Measurements from ENCODE around the gene ANKMY2.
"Not testable (repeated sequence)": the region's sequence is repeated elsewhere in the genome, so short reads cannot be mapped to it uniquely, and the experiment has no call there.

Gene ANKMY2

GRCh38 chr7:16616542-16616941, 29.0 kb downstream of the ANKMY2 start:
- DNase-seq = no peak

GRCh38 chr7:16616122-16616521, 29.4 kb downstream of the ANKMY2 start:
- DNase-seq = no peak

- no peak for DNase-seq
Measured at GRCh38 chr7:16615228-16615627, 30.3 kb downstream of the ANKMY2 start.

- DNase-seq = no peak
Measured at GRCh38 chr7:16611711-16612110, 33.8 kb downstream of the ANKMY2 start.

GRCh38 chr7:16609842-16610450, 35.6 kb downstream of the ANKMY2 start:
- DNase-seq = no peak

DNA sequence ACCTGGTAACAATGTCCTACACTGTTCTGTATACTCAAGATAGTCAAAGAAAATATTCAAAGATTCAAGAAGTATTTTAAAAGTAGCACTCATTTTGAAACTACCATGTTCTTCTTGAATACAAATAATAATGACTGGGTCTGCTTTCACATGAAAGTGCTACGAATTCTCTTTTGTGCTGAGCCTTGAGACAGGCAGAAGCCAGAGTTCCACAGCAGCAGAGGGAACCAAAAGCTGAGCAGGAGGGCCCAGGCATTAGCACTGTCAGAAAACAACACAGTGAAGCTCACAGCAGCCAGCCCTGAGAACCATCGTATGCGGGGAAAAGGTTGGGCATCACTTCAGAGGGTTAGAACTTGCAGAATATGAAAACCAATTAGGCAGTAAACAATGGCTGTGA, 38.9 kb downstream of the ANKMY2 start:
- no peak for DNase-seq

DNA sequence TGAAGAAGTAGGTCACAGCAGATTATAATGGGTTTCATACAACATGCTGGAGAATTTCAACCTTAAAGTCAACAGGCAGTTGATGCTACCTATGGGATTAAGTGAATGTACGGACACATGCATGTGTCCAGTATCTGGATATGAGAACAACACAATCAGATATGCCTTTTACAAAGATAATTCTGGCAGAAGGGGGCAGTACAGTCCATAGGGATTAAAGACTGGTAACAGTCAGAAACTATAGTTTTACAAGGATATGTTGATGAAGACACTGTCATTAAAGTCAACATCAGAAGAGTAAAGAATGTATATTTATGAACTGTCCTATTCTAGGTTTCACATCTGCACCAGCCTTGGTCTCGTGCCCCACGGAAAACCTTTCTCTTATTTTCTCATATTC, 41.5 kb downstream of the ANKMY2 start:
- DNase-seq = peak; percentile 9

- no peak for DNase-seq
Measured at GRCh38 chr7:16603633-16604032, 41.9 kb downstream of the ANKMY2 start.

DNA sequence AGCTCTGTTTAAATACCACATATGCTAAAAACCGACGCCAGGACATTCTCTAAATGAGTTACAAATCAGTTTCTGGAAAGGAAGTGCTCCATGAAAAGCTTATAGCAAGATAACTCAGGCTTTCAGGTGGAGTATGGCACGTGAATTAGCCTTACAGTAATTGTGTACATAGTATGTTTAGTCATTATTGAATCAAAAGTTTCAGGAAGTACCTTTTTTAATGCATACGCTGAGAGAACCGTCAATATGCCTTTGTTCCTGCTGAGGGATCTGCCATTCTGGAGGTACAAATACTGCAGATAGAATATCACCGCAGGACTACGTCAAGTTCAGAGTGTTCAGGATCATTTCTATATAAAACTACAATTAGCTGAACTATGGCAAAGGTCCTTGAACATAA, 45.7 kb downstream of the ANKMY2 start:
- DNase-seq = no peak

GRCh38 chr7:16598015-16598414, 47.5 kb downstream of the ANKMY2 start:
- no peak for DNase-seq

GRCh38 chr7:16595596-16595995, 50.0 kb downstream of the ANKMY2 start:
- DNase-seq = not testable (repeated sequence)

GRCh38 chr7:16594676-16595075, 50.9 kb downstream of the ANKMY2 start:
- DNase-seq = peak; percentile 47

GRCh38 chr7:16594061-16594460, 51.5 kb downstream of the ANKMY2 start:
- peak; percentile 55 for DNase-seq

GRCh38 chr7:16592395-16592794, 53.2 kb downstream of the ANKMY2 start:
- DNase-seq = no peak

DNA sequence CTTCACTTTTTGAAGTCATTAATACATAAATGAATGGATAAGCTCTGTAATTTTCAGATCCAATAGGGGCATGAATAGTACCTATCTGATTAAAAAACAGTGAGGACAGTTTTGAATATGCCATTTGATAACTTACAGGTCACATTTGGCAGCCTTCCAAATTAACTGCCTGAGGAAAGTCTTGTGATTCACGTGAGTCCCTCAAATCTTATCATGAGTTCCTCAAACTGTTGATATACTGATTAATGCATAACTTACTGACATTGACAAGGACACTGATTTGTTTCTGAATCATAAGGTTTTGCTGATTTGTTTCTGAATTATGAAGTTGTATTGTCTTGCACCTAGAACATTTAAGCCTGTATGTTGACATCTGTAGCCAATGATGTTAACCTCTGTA, 55.1 kb downstream of the ANKMY2 start:
- no peak for DNase-seq

DNA sequence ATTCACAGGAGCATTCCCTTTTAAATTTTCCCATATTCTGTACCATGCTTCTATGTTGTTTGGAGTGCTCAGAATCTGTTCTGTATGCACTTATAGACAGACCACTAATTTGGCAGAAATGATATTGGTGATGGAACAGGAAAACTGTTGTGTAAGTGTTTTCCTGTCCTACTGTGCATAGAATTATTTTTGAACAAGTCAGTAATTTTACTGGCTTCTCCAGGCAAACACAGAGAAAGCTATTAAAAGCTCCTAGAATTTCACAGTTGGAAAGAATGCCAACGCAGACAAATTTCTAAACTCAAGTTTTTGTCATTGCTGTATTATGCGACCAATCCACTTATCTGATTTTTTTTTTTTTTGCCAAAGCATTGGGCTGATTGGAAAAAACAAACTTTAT, 55.7 kb downstream of the ANKMY2 start:
- peak; percentile 39 for DNase-seq

GRCh38 chr7:16587790-16588189, 57.8 kb downstream of the ANKMY2 start:
- DNase-seq = no peak

DNA sequence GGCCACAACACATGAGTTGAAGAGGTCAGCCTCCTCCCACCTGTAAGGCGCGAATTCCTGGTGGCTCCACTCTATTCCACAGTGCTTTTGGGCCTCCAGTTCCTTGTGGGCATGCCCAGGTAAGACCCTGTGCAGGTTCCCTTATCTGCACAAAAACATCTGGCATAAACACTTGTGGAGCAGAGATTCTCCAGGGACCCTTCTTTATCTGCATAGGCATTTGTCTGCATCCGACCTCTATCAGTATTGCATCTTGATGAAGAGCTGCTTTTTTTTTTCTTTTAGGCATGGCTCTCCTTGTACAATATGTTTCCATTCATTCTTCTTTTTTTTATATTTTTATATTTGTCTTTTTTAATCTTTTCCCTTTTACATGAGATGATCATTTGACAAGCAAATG, 58.4 kb downstream of the ANKMY2 start:
- DNase-seq = no peak

- DNase-seq = no peak
Measured at GRCh38 chr7:16586081-16586874, 59.3 kb downstream of the ANKMY2 start.

DNA sequence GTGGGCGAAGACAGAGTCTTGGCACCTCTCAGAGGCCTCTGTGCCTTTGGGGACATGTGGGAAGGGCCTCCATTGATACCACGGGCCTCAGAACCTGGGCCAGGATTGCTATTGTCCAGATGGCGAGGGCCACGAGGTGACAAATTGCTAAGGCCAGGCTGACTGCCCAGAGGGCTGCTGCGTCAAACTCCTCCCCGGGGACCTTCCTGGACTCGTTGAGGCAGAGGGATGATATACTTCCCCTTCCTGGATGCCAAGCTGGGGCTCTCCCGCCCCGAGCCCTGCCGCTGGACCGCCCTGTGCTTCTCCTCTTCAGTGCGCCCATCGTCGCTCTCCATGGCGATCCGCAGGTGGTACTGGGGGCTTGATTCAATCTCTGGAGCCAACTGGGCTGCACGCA, 60.0 kb downstream of the ANKMY2 start:
- DNase-seq = no peak

GRCh38 chr7:16583834-16584233, 61.7 kb downstream of the ANKMY2 start:
- no peak for DNase-seq

DNA sequence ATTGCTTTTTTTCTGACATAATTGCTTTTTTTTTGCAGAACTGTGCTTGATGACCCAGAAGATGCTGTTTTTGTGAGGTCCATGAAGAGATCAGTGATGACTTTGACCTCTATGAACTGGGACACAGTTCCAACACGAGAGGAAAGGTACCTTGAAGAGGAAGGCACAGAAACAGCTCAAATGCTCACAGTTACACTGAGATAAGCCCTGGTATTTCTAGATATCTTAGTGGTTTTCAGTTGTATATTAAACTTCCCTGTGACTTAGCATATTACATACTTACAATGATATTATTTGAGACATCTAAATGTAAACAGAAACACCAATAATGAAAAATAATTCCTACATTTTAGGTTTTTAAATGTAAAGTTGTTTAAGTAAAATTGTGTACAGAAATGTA, 64.3 kb downstream of the ANKMY2 start:
- no peak for DNase-seq

DNA sequence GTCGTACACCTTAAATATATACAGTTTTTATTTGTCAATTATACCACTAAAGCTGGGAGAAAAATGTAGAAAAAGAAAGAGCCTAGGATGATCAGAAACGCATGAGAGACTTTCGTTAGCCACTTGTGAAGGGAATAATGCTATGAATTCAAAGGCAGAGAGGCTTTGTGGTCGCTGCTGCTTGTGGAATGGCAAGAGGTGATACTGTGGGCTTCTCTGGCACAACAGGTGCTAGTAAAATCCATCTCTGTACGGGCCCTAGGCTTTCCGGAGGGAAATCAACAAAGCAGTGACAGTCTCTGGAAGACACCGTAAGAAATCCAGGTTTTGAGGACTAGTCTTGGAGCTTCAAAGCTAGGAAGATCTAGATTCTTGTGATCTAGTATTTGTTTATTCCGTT, 66.3 kb downstream of the ANKMY2 start:
- DNase-seq = no peak

DNA sequence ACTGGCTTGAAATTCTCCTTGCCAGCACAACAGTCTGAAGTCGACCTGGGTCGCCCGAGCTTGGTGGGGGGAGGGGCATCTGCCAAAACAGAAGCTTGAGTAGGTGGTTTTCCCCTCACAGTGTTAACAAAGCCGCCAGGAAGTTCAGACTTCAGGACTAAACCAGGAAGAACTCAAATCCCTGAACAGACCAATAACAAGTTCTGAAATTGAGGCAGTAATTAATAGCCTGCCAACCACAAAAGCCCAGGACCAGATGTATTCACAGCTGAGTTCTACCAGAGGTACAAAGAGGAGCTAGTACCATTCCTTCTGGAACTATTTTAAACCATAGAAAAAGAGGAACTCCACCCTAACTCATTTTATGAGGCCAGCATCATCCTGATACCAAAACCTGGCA, 73.6 kb downstream of the ANKMY2 start:
- no peak for DNase-seq
